Chondrocyte (in vitro differentiated cells): ENCODE data around the gene SH2D1A. TPM values are rescaled to one million over a fixed set of nuclear protein-coding genes. Genes with fewer than 3 reads are reported as not detected.

ENCODE experiments used
- DNase-seq: peaks from one replicate; pipeline ENCODE4 v3.0.0; 2021; ENCODE audit warnings: mixed read lengths, low spot score
- H3K27ac Mint-ChIP-seq: one replicate; pipeline ENCODE4 v1.8.0; 2021; ENCODE audit warnings: mild to moderate bottlenecking, moderate library complexity, mixed read lengths; ENCODE audit not compliant: unreplicated experiment
- H3K27me3 Mint-ChIP-seq: 2 replicates; pipeline ENCODE4 v1.8.0; 2021; ENCODE audit warnings: low read depth, mixed read lengths
- H3K36me3 Mint-ChIP-seq: 2 replicates; pipeline ENCODE4 v1.8.0; 2021; ENCODE audit warnings: low read depth, mixed read lengths
- H3K4me1 Mint-ChIP-seq: 2 replicates; pipeline ENCODE4 v1.8.0; 2021; ENCODE audit warnings: low read depth, mild to moderate bottlenecking, mixed read lengths
- H3K4me3 Mint-ChIP-seq: one replicate; pipeline ENCODE4 v1.8.0; 2021; ENCODE audit warnings: mild to moderate bottlenecking, moderate library complexity, mixed read lengths; ENCODE audit not compliant: unreplicated experiment
- H3K9me3 Mint-ChIP-seq: 2 replicates; pipeline ENCODE4 v1.8.0; 2021; ENCODE audit warnings: low read depth, mixed read lengths
- CTCF ChIP-seq: fragments of 200-600 bp; sonication (generic); IDR thresholded peaks from 2 replicates; pipeline ENCODE4 v1.5.0; 2021; ENCODE audit warnings: antibody characterized with exemption, mild to moderate bottlenecking, moderate library complexity
- total RNA-seq: library from RNA; stranded (reverse); gene quantifications from 3 replicates; pipeline ENCODE4 v1.2.1, GENCODE V29; 2021

SH2D1A gene
- total RNA-seq, 1 donor from 2014 or later: not detected

DNA sequence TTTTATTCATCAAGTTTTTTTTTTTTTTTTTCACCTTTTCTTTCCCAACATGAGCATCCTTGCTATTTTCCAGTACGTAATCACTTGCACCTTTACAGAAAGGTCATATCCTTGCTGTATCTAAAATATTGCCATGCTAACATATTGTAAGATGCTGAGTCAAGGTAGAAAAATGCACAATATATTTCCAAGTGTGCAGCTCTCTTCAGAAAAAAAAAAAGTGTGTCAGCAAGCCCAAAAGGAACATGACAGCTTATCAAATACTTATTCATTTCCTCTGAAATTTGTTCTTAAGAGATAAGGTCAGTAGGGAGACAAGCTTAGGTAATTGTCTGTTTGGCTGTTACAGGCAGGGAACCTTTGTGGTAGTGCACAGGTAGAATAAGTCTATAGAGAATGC, 27.0 kb downstream of the SH2D1A start:
- Mint-ChIP-seq H3K27ac (no peak overlapping the region), H3K36me3 (no peaks in the 10 kb centered on the region), H3K27me3 (no peaks in the 10 kb centered on the region), H3K4me3 (no peak overlapping the region), H3K4me1 (peaks cover 14% of the 10 kb centered on the region), H3K9me3 (no peaks in the 10 kb centered on the region)
- no peak for TF ChIP-seq CTCF
- DNase-seq: no peak

GRCh38 chrX:124378643-124379042, 32.3 kb downstream of the SH2D1A start:
- peak overlapping the region; percentile 13 for H3K27ac Mint-ChIP-seq
- TF ChIP-seq CTCF: no peak
- no peaks in the 10 kb centered on the region for H3K9me3 Mint-ChIP-seq
- no peaks in the 10 kb centered on the region for H3K27me3 Mint-ChIP-seq
- no peak for DNase-seq
- H3K4me1 Mint-ChIP-seq: peaks cover 24% of the 10 kb centered on the region
- H3K36me3 Mint-ChIP-seq: no peaks in the 10 kb centered on the region
- no peak overlapping the region for H3K4me3 Mint-ChIP-seq

DNA sequence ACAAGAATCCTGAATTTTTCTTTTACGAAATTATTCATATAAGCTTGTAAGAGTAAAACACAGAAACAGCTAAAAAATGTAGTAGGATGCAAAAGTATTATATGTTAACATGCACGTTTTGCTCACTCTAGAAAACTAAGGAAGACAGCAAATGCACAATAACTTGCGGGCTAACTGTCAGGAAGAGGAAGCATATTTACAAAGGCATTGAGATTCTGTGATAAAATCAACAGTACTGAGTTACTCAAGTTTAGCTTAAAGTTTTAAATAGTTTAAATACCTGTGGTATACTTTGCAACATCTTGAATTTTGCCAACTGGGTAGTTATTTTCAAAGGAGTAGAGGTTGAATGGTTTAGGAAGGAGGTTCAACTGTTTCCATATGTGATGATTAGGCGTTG, 37.0 kb downstream of the SH2D1A start:
- Mint-ChIP-seq H3K9me3 (no peaks in the 10 kb centered on the region), H3K36me3 (no peaks in the 10 kb centered on the region), H3K4me1 (peaks cover 15% of the 10 kb centered on the region), H3K27ac (no peak overlapping the region), H3K4me3 (no peak overlapping the region), H3K27me3 (peaks cover 14% of the 10 kb centered on the region)
- no peak for DNase-seq
- TF ChIP-seq CTCF: no peak

DNA sequence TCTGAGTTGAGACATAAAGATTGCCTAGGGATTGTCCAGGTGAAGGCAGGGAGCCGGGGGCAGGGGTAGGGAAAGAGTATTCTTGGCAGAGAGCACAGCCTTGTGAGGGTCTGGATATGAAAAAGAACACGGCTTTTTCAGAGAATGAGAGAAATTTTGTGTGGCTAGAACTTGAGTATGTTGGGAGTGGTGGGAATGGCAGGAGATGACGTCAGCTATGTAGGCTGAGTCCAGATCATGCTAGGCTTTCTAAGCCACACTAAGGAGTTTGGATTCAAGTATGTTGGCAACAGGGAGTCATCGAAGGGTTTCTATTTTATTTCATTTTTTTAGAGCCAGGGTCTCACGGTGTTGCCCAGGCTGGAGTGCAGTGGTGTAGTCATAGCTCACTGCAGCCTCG, 40.0 kb downstream of the SH2D1A start:
- no peak for DNase-seq
- H3K4me3 Mint-ChIP-seq: no peak overlapping the region
- H3K27ac Mint-ChIP-seq: no peak overlapping the region
- no peaks in the 10 kb centered on the region for H3K36me3 Mint-ChIP-seq
- no peak for TF ChIP-seq CTCF
- H3K27me3 Mint-ChIP-seq: peaks cover 24% of the 10 kb centered on the region
- peaks cover 6% of the 10 kb centered on the region for H3K4me1 Mint-ChIP-seq
- no peaks in the 10 kb centered on the region for H3K9me3 Mint-ChIP-seq

- H3K27ac Mint-ChIP-seq: no peak overlapping the region
- H3K9me3 Mint-ChIP-seq: no peaks in the 10 kb centered on the region
- peak; percentile 90 for TF ChIP-seq CTCF
- no peaks in the 10 kb centered on the region for H3K36me3 Mint-ChIP-seq
- no peak overlapping the region for H3K4me3 Mint-ChIP-seq
- peaks cover 25% of the 10 kb centered on the region for H3K27me3 Mint-ChIP-seq
- H3K4me1 Mint-ChIP-seq: peaks cover under 1% of the 10 kb centered on the region
- DNase-seq: no peak
Measured at GRCh38 chrX:124388562-124388961, 42.2 kb downstream of the SH2D1A start.
